Progenitor cell of endocrine pancreas (in vitro differentiated cells): ENCODE measurements around the gene SRSF7. TPM values are rescaled to one million over a fixed set of nuclear protein-coding genes. Genes with fewer than 3 reads are reported as not detected.

ENCODE experiments used
- DNase-seq: peaks from one replicate; pipeline ENCODE4 v3.0.0; 2021; ENCODE audit warnings: low spot score; ENCODE audit not compliant: unreplicated experiment
- H3K27ac Mint-ChIP-seq: 2 replicates; pipeline ENCODE4 v1.8.0; 2021; ENCODE audit warnings: mild to moderate bottlenecking, moderate library complexity, mixed read lengths
- H3K27me3 Mint-ChIP-seq: 2 replicates; pipeline ENCODE4 v1.8.0; 2021; ENCODE audit warnings: mixed read lengths
- H3K36me3 Mint-ChIP-seq: 2 replicates; pipeline ENCODE4 v1.8.0; 2022; ENCODE audit warnings: mixed read lengths; ENCODE audit not compliant: insufficient read depth
- H3K4me1 Mint-ChIP-seq: 2 replicates; pipeline ENCODE4 v1.8.0; 2021; ENCODE audit warnings: low read depth, mixed read lengths
- H3K4me3 Mint-ChIP-seq: 2 replicates; pipeline ENCODE4 v1.8.0; 2021; ENCODE audit warnings: low read depth, mild to moderate bottlenecking, moderate library complexity, mixed read lengths
- H3K9me3 Mint-ChIP-seq: 2 replicates; pipeline ENCODE4 v1.8.0; 2021; ENCODE audit warnings: low read depth, mixed read lengths
- CTCF ChIP-seq: fragments of 200-600 bp; sonication (generic); IDR thresholded peaks from one replicate; pipeline ENCODE4 v1.5.0; 2021; ENCODE audit warnings: antibody characterized with exemption, mild to moderate bottlenecking; ENCODE audit not compliant: unreplicated experiment
- total RNA-seq: library from RNA; stranded (reverse); gene quantifications from 2 replicates; pipeline ENCODE4 v1.2.1, GENCODE V29; 2021

Gene SRSF7
- total RNA-seq, 1 donor from 2014 or later: 258 TPM

- Mint-ChIP-seq H3K9me3 (peaks cover 5% of the 10 kb centered on the region), H3K36me3 (peaks cover 15% of the 10 kb centered on the region), H3K27me3 (no peaks in the 10 kb centered on the region), H3K4me1 (peaks cover 6% of the 10 kb centered on the region), H3K27ac (peak overlapping the region; percentile 9), H3K4me3 (no peak overlapping the region)
- no peak for TF ChIP-seq CTCF
- no peak for DNase-seq
These were observed 50.9 kb downstream of the SRSF7 start for GRCh38 chr2:38700113-38700785.

- no peaks in the 10 kb centered on the region for H3K27me3 Mint-ChIP-seq
- DNase-seq: no peak
- no peak overlapping the region for H3K4me3 Mint-ChIP-seq
- peaks cover 16% of the 10 kb centered on the region for H3K36me3 Mint-ChIP-seq
- no peak overlapping the region for H3K27ac Mint-ChIP-seq
- H3K9me3 Mint-ChIP-seq: peaks cover 5% of the 10 kb centered on the region
- TF ChIP-seq CTCF: no peak
- H3K4me1 Mint-ChIP-seq: peaks cover 5% of the 10 kb centered on the region
These were observed 52.6 kb downstream of the SRSF7 start for GRCh38 chr2:38698467-38699003.

GRCh38 chr2:38697116-38697840, 53.9 kb downstream of the SRSF7 start:
- Mint-ChIP-seq H3K4me3 (no peak overlapping the region), H3K4me1 (peaks cover 2% of the 10 kb centered on the region), H3K36me3 (peaks cover 19% of the 10 kb centered on the region), H3K27me3 (no peaks in the 10 kb centered on the region), H3K9me3 (peaks cover 5% of the 10 kb centered on the region), H3K27ac (no peak overlapping the region)
- no peak for TF ChIP-seq CTCF
- no peak for DNase-seq

Other genes starting within 250 kb of the SRSF7 start
- 119 and 122 TPM in 2 replicates for gene HNRNPLL, start 148.4 kb downstream of the SRSF7 start, total RNA-seq
- 40.2 and 46.3 TPM in 2 replicates for gene GALM, start 85.2 kb downstream of the SRSF7 start, total RNA-seq
- gene GEMIN6, start 26.8 kb upstream of the SRSF7 start, total RNA-seq: 16.3 and 17.5 TPM in 2 replicates
- 30.4 and 36.0 TPM in 2 replicates for gene DHX57, start 124.6 kb upstream of the SRSF7 start, total RNA-seq
- gene MORN2, start 124.6 kb upstream of the SRSF7 start, total RNA-seq: 18.2 and 23.9 TPM in 2 replicates
- 1.4 and 1.7 TPM in 2 replicates for gene ARHGEF33, start 138.5 kb upstream of the SRSF7 start, total RNA-seq